Measurements from ENCODE around the gene IGFL2.
"Not testable (repeated sequence)": the region's sequence is repeated elsewhere in the genome, so short reads cannot be mapped to it uniquely, and the experiment has no call there.

The IGFL2 gene

GRCh38 chr19:46147791-46148288, at the start of gene IGFL2:
IGFL2 (plus strand) TSS chr19:46148238; CDS start chr19:46148279, 41 bp downstream.
- no peak for DNase-seq (ENCODE audit: low read depth, low spot score)

- DNase-seq (ENCODE audit: low read depth, low spot score): no peak
Observed at GRCh38 chr19:46100344-46100743, 47.7 kb upstream of the IGFL2 start.

GRCh38 chr19:46101293-46101692, 46.7 kb upstream of the IGFL2 start:
- no peak for DNase-seq (ENCODE audit: low read depth, low spot score)

- DNase-seq (ENCODE audit: low read depth, low spot score): not testable (repeated sequence)
Observed at GRCh38 chr19:46102333-46102732, 45.7 kb upstream of the IGFL2 start.

- DNase-seq (ENCODE audit: low read depth, low spot score): no peak
Observed at GRCh38 chr19:46107371-46107770, 40.7 kb upstream of the IGFL2 start.

- no peak for DNase-seq (ENCODE audit: low read depth, low spot score)
Observed at GRCh38 chr19:46109876-46110275, 38.2 kb upstream of the IGFL2 start.

- DNase-seq (ENCODE audit: low read depth, low spot score): no peak
Observed at GRCh38 chr19:46111376-46111775, 36.7 kb upstream of the IGFL2 start.

GRCh38 chr19:46112527-46112926, 35.5 kb upstream of the IGFL2 start:
- DNase-seq (ENCODE audit: low read depth, low spot score): no peak

- DNase-seq (ENCODE audit: low read depth, low spot score): no peak
Observed at GRCh38 chr19:46113726-46114125, 34.3 kb upstream of the IGFL2 start.

GRCh38 chr19:46115396-46116106, 32.5 kb upstream of the IGFL2 start:
- DNase-seq (ENCODE audit: low read depth, low spot score): peak; percentile 11

- no peak for DNase-seq (ENCODE audit: low read depth, low spot score)
Observed at GRCh38 chr19:46116121-46116520, 31.9 kb upstream of the IGFL2 start.

GRCh38 chr19:46118136-46118535, 29.9 kb upstream of the IGFL2 start:
- no peak for DNase-seq (ENCODE audit: low read depth, low spot score)

GRCh38 chr19:46124638-46125115, 23.4 kb upstream of the IGFL2 start, which contains the start of gene IGFL3:
IGFL3 (minus strand) TSS chr19:46124688; CDS start chr19:46124649, 39 bp downstream.
- no peak for DNase-seq (ENCODE audit: low read depth, low spot score)

- DNase-seq (ENCODE audit: low read depth, low spot score): no peak
Observed at GRCh38 chr19:46125447-46125846, 22.6 kb upstream of the IGFL2 start.

- no peak for DNase-seq (ENCODE audit: low read depth, low spot score)
Observed at GRCh38 chr19:46126086-46126580, 21.9 kb upstream of the IGFL2 start.

GRCh38 chr19:46131485-46132143, 16.4 kb upstream of the IGFL2 start:
- DNase-seq (ENCODE audit: low read depth, low spot score): no peak

GRCh38 chr19:46132508-46133100, 15.4 kb upstream of the IGFL2 start:
- DNase-seq (ENCODE audit: low read depth, low spot score): no peak

- DNase-seq (ENCODE audit: low read depth, low spot score): no peak
Observed at GRCh38 chr19:46133101-46133627, 14.9 kb upstream of the IGFL2 start.

- no peak for DNase-seq (ENCODE audit: low read depth, low spot score)
Observed at GRCh38 chr19:46133777-46134241, 14.2 kb upstream of the IGFL2 start.

- DNase-seq (ENCODE audit: low read depth, low spot score): no peak
Observed at GRCh38 chr19:46134527-46134926, 13.5 kb upstream of the IGFL2 start.

- no peak for DNase-seq (ENCODE audit: low read depth, low spot score)
Observed at GRCh38 chr19:46137915-46138473, 10.0 kb upstream of the IGFL2 start.

GRCh38 chr19:46141421-46141820, 6.6 kb upstream of the IGFL2 start:
- DNase-seq (ENCODE audit: low read depth, low spot score): no peak
